Trophoblast cell (in vitro differentiated cells and primary cell): ENCODE results near the gene NOL6.

Experiments
- DNase-seq, 2 donors: peaks; one replicate each; pipeline ENCODE4 v3.0.0-alpha.2; 2016
- H2AFZ ChIP-seq: 2 replicates; pipeline ENCODE4 v1.6.1; 2013; ENCODE audit warnings: low read length, moderate library complexity, mild to moderate bottlenecking; ENCODE audit not compliant: insufficient read depth, poor library complexity
- H2AK5ac ChIP-seq: 2 replicates; pipeline ENCODE4 v1.6.1; 2013; ENCODE audit warnings: mild to moderate bottlenecking, low read length
- H2BK120ac ChIP-seq: 2 replicates; pipeline ENCODE4 v1.6.1; 2013; ENCODE audit warnings: low read length, mild to moderate bottlenecking, moderate library complexity; ENCODE audit not compliant: insufficient read depth, poor library complexity
- H2BK12ac ChIP-seq: 2 replicates; pipeline ENCODE4 v1.6.1; 2013; ENCODE audit warnings: mild to moderate bottlenecking, low read length, moderate library complexity
- H2BK5ac ChIP-seq: 2 replicates; pipeline ENCODE4 v1.6.1; 2013; ENCODE audit warnings: low read length, low read depth, moderate library complexity, mild to moderate bottlenecking; ENCODE audit not compliant: poor library complexity
- H3K14ac ChIP-seq: 2 replicates; pipeline ENCODE4 v1.6.1; 2013; ENCODE audit warnings: mild to moderate bottlenecking, low read length
- H3K18ac ChIP-seq: 2 replicates; pipeline ENCODE4 v1.6.1; 2013; ENCODE audit warnings: mild to moderate bottlenecking, low read length
- H3K23ac ChIP-seq: 2 replicates; pipeline ENCODE4 v1.6.1; 2013; ENCODE audit warnings: low read length
- H3K27ac ChIP-seq: 2 replicates; pipeline ENCODE4 v1.5.1; 2013; ENCODE audit warnings: low read depth, mild to moderate bottlenecking, inconsistent platforms, low read length, moderate library complexity
- H3K27me3 ChIP-seq: 2 replicates; pipeline ENCODE4 v1.6.1; 2013; ENCODE audit warnings: inconsistent platforms, mild to moderate bottlenecking, low read length, moderate library complexity; ENCODE audit not compliant: insufficient read depth
- H3K36me3 ChIP-seq, 2 experiments: 1 replicate in 1 of 2; 2 replicates in 1 of 2; pipeline ENCODE4 v1.6.1; 2013; ENCODE audit warnings: low read length in 2 of 2, mild to moderate bottlenecking in 2 of 2, moderate library complexity in 1 of 2; ENCODE audit not compliant: insufficient read depth in 2 of 2, control insufficient read depth in 1 of 2
- H3K4ac ChIP-seq: 2 replicates; pipeline ENCODE4 v1.6.1; 2013; ENCODE audit warnings: low read depth, mild to moderate bottlenecking, low read length, moderate library complexity
- H3K4me1 ChIP-seq, 2 experiments: 1 replicate in 1 of 2; 2 replicates in 1 of 2; pipeline ENCODE4 v1.6.1; 2013; ENCODE audit warnings: low read length in 2 of 2, mild to moderate bottlenecking in 2 of 2, moderate library complexity in 1 of 2; ENCODE audit not compliant: insufficient read depth in 2 of 2, control insufficient read depth in 1 of 2
- H3K4me2 ChIP-seq: 2 replicates; pipeline ENCODE4 v1.6.1; 2013; ENCODE audit warnings: inconsistent platforms, mild to moderate bottlenecking, low read length, moderate library complexity
- H3K4me3 ChIP-seq: 2 replicates; pipeline ENCODE4 v1.5.1; 2013; ENCODE audit warnings: mild to moderate bottlenecking, low read depth, low read length, inconsistent platforms
- H3K79me1 ChIP-seq: one replicate; pipeline ENCODE4 v1.6.1; 2013; ENCODE audit warnings: low read length
- H3K79me2 ChIP-seq: 2 replicates; pipeline ENCODE4 v1.6.1; 2013; ENCODE audit warnings: low read length, mild to moderate bottlenecking; ENCODE audit not compliant: control insufficient read depth, insufficient read depth, poor library complexity
- H3K9ac ChIP-seq: 2 replicates; pipeline ENCODE4 v1.6.1; 2013; ENCODE audit warnings: mild to moderate bottlenecking, low read length
- H3K9me3 ChIP-seq: 2 replicates; pipeline ENCODE4 v1.6.1; 2013; ENCODE audit warnings: low read depth, mild to moderate bottlenecking, control low read depth, inconsistent platforms, low read length; ENCODE audit not compliant: insufficient read depth
- H4K12ac ChIP-seq: 2 replicates; pipeline ENCODE4 v1.6.1; 2013; ENCODE audit warnings: low read depth, mild to moderate bottlenecking, low read length, moderate library complexity
- H4K8ac ChIP-seq: 2 replicates; pipeline ENCODE4 v1.6.1; 2013; ENCODE audit warnings: low read depth, mild to moderate bottlenecking, low read length, moderate library complexity
- H4K91ac ChIP-seq: one replicate; pipeline ENCODE4 v1.6.1; 2013; ENCODE audit warnings: low read depth, mild to moderate bottlenecking, low read length, moderate library complexity
- WGBS: extraction: QIAGEN DNeasy Blood & Tissue Kit; methylation state at CpG from one replicate; pipeline ENCODE4 v1.1.7; 2013; ENCODE audit warnings: missing lambda C conversion rate; ENCODE audit not compliant: insufficient read length, insufficient coverage; ENCODE audit errors: extremely low coverage; 5-methylcytosine and 5-hydroxymethylcytosine counted together

NOL6 gene

DNA sequence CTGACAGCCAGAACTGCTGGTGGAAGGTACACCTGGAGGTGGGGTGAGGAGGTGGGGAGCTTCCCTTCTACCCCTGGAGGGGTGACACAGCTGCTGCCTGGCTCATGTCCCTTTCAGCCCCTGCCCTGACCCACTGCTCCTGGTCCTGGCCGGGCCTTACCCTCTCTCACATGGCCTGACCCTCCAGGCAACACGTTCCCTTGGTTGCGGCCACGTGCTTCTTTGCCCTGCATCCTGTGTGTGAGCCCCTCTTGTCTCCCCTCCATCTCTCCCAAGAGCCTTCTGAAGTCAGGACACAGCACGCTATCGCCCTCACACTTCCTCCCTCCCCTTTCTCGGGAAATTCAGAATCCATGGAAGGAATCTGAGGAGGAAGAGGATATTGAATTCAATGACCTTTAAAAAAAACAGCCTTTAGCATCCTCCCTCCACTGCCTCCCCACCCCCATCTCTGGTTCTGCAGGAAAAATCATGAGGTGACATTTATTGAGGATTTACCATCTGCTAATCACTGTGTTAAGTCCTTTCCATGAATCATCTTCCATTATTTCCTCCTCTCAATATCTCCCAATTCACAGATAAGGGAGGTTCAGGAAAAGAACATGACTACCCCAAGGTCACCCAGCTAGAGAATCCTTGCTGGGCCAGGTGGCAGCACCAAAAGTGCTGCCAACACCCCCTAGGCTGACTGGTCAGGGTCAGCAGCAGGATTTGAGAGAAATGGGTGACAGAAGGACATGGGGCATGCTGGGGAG, 34.6 kb downstream of the NOL6 start:
- no peaks in the 10 kb centered on the region for H3K36me3 ChIP-seq
- no CpG with 5 or more reads among the region's 7 CpGs for WGBS
- H3K14ac ChIP-seq, result no peak overlapping the region
- H3K79me2 ChIP-seq, result no peaks in the 10 kb centered on the region
- no peak overlapping the region for H3K4me3 ChIP-seq
- H2AFZ ChIP-seq, result no peak overlapping the region
- H4K12ac ChIP-seq, result no peak overlapping the region
- H3K9me3 ChIP-seq, result no peaks in the 10 kb centered on the region
- peaks cover 23 to 25% of the 10 kb centered on the region in 2 experiments for H3K4me1 ChIP-seq
- no peak overlapping the region for H2BK120ac ChIP-seq
- H3K79me1 ChIP-seq, result no peaks in the 10 kb centered on the region
- no peak overlapping the region for H3K23ac ChIP-seq
- no peak overlapping the region for H2BK12ac ChIP-seq
- no peaks in the 10 kb centered on the region for H3K27me3 ChIP-seq
- no peak overlapping the region for H3K18ac ChIP-seq
- H3K27ac ChIP-seq, result no peak overlapping the region
- no peak overlapping the region for H2AK5ac ChIP-seq
- H4K91ac ChIP-seq, result no peak overlapping the region
- no peak for DNase-seq
- no peak overlapping the region for H2BK5ac ChIP-seq
- H3K9ac ChIP-seq, result no peak overlapping the region
- H3K4me2 ChIP-seq, result no peak overlapping the region
- H4K8ac ChIP-seq, result no peak overlapping the region
- H3K4ac ChIP-seq, result no peak overlapping the region

DNA sequence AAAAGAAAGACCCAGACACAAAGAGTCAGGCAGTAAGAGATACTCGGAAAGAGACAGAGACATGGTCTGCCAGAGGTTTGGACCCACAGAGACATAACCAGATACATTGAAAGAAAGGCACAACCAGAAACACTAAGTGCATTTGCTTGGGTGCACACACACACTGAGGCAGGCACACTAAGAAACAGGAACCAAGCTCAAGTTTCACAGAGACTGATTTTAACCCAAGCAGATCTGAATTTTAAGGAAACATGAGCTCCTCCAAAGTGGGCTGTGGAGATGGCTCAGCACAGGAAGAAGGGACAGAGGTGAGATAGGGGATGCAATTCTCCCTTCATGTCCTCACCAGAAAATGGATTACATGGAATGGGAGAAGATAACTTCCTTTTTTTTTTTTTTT, 35.8 kb downstream of the NOL6 start:
- Histone ChIP-seq H3K14ac (no peak overlapping the region), H3K36me3 (no peaks in the 10 kb centered on the region), H3K4me3 (no peak overlapping the region), H4K91ac (no peak overlapping the region), H2BK120ac (no peak overlapping the region), H4K8ac (no peak overlapping the region), H2BK5ac (no peak overlapping the region), H3K9ac (no peak overlapping the region), H2BK12ac (no peak overlapping the region), H3K79me1 (no peaks in the 10 kb centered on the region), H3K4me1 (peaks cover 19 to 22% of the 10 kb centered on the region in 2 experiments), H3K27me3 (no peaks in the 10 kb centered on the region), H2AFZ (no peak overlapping the region), H3K9me3 (no peaks in the 10 kb centered on the region), H3K4ac (no peak overlapping the region), H3K18ac (no peak overlapping the region), H3K4me2 (no peak overlapping the region), H3K27ac (no peak overlapping the region), H4K12ac (no peak overlapping the region), H3K23ac (no peak overlapping the region), H3K79me2 (no peaks in the 10 kb centered on the region), H2AK5ac (no peak overlapping the region)
- no peak for DNase-seq
- no CpG with 5 or more reads among the region's 1 CpG for WGBS

DNA sequence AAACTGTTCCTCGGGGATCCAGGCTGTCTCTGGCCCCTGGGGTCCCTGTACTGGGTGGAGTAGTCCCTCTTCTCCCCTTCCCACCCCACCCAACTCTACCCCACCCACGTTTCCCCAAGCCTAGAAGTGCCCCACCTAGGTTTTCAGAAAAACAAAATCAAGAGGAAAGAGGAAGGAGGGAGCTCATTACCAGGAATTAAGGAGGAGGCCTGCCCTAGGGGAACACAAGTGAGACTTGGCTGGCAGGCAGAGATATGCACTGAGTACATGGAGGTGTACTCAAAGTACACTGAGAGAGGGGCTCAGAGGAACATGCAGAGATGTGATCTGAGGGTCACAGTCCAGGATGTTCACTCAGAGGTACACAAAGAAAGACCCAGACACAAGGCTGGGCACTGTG, 36.5 kb downstream of the NOL6 start:
- H3K23ac ChIP-seq, result no peak overlapping the region
- H4K12ac ChIP-seq, result no peak overlapping the region
- no peak overlapping the region for H3K14ac ChIP-seq
- no peaks in the 10 kb centered on the region for H3K9me3 ChIP-seq
- no peak overlapping the region for H3K18ac ChIP-seq
- no peak overlapping the region for H2AK5ac ChIP-seq
- H3K4ac ChIP-seq, result no peak overlapping the region
- H3K4me2 ChIP-seq, result no peak overlapping the region
- no peaks in the 10 kb centered on the region for H3K27me3 ChIP-seq
- no peak for DNase-seq
- H2BK5ac ChIP-seq, result no peak overlapping the region
- no peaks in the 10 kb centered on the region for H3K79me2 ChIP-seq
- no peaks in the 10 kb centered on the region for H3K36me3 ChIP-seq
- H4K91ac ChIP-seq, result no peak overlapping the region
- H4K8ac ChIP-seq, result no peak overlapping the region
- H3K4me3 ChIP-seq, result no peak overlapping the region
- H3K4me1 ChIP-seq, result peaks cover 16% of the 10 kb centered on the region in 2 experiments
- WGBS, result no CpG with 5 or more reads among the region's 2 CpGs
- H3K79me1 ChIP-seq, result no peaks in the 10 kb centered on the region
- H3K27ac ChIP-seq, result no peak overlapping the region
- no peak overlapping the region for H3K9ac ChIP-seq
- H2BK12ac ChIP-seq, result no peak overlapping the region
- H2BK120ac ChIP-seq, result no peak overlapping the region
- no peak overlapping the region for H2AFZ ChIP-seq

DNA sequence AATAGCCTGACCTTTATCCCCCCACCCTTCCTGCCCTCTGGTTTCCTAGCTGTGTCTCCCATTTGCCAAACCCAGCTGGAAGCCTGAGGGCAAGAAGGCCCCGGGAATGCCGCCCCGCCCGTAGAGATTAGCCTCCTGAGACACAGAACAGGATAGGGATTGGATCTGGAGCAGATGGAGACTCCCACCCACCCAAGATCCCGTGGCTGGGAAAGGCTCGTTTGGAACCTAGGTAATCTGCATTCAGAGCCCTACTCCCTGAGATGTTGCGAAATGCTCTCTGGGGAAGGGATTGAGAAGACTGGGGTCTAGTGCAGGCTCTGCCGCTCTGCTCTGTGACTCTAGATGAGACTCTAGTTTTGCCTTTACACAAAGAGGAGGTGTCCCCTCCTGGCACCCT, 37.3 kb downstream of the NOL6 start:
- H3K4me2 ChIP-seq, result no peak overlapping the region
- no peak overlapping the region for H3K23ac ChIP-seq
- no peaks in the 10 kb centered on the region for H3K9me3 ChIP-seq
- H2AK5ac ChIP-seq, result peak overlapping the region; percentile 17
- no peak overlapping the region for H2BK5ac ChIP-seq
- H3K79me2 ChIP-seq, result no peaks in the 10 kb centered on the region
- H4K8ac ChIP-seq, result no peak overlapping the region
- peaks cover 16% of the 10 kb centered on the region in 2 experiments for H3K4me1 ChIP-seq
- no peak overlapping the region for H3K4me3 ChIP-seq
- no peak overlapping the region for H2BK120ac ChIP-seq
- DNase-seq, result peak in 1 of 2 donors; percentile 8
- peak overlapping the region; percentile 42 for H3K18ac ChIP-seq
- no peak overlapping the region for H3K14ac ChIP-seq
- WGBS, result no CpG with 5 or more reads among the region's 8 CpGs
- no peak overlapping the region for H3K9ac ChIP-seq
- H4K12ac ChIP-seq, result no peak overlapping the region
- no peaks in the 10 kb centered on the region for H3K27me3 ChIP-seq
- peak overlapping the region; percentile 5 for H2BK12ac ChIP-seq
- no peaks in the 10 kb centered on the region for H3K79me1 ChIP-seq
- H2AFZ ChIP-seq, result peak overlapping the region; percentile 8
- H3K27ac ChIP-seq, result no peak overlapping the region
- no peaks in the 10 kb centered on the region for H3K36me3 ChIP-seq
- H3K4ac ChIP-seq, result no peak overlapping the region
- no peak overlapping the region for H4K91ac ChIP-seq
